Heart left ventricle (tissue), 13 donors: ENCODE results near the gene UGT1A1.

ENCODE experiments used
- CTCF ChIP-seq, 12 donors: fragments of 200-600 bp; sonication (generic) in 4 of 12; IDR thresholded peaks; one replicate each; pipeline versions ENCODE4 v1.5.0 to v1.8.0; 2018 to 2022; ENCODE audit warnings: antibody characterized with exemption in 12 of 12, mild to moderate bottlenecking in 5 of 12
- POLR2A ChIP-seq, 2 donors: fragments of 450-650 bp; IDR thresholded peaks; one replicate each; pipeline ENCODE4 v1.6.1; 2017; ENCODE audit warnings: antibody characterized with exemption in 2 of 2, mild to moderate bottlenecking in 2 of 2, moderate library complexity in 2 of 2
- donor health status: ischemic (EF 13 %, LVEDD 7.1; RV severe dilation, severe dysfunction).
- donor health status: DM: no; HTN: yes; CAD: no.
- donor health status: DM: no; HTN: no; CAD: no.
- donor health status: ischemic (EF 25% LVEDD 6.9; RV normal size, moderate dysfunction).
- donor health status: ischemic (EF 25% LVEDD 5.7; RV mildly dilated, moderate dysfunction).
- donor health status: ischemic (EF 35%, LVEDD 5.7; RV mildly dilated, moderate dysfunction).
- donor health status: nonischemic (EF 11% LVEDD 7.7; RV severe dilation, severe dysfunction).
- donor health status: DM: yes; HTN: yes; CAD: no.
- donor health status: PGD.
- donor health status: ischemic (EF 29% LVEDD 5.4; RV normal size, mild dysfunction).
- donor health status: nonischemic (EF 23%, LVEDD 6.1; RV moderate dilation, normal function).

- no peak for TF ChIP-seq CTCF (IDR thresholded peaks at IDR 0.05)
- TF ChIP-seq POLR2A (IDR thresholded peaks at IDR 0.05): no peak
These were observed at the start of gene UGT1A1 for GRCh38 chr2:233760043-233760442.
